AG09309 (cell line): Measurements from ENCODE around the gene REPS2.

ENCODE experiments used
- DNase-seq: peaks from one replicate; pipeline ENCODE4 v3.0.0-alpha.2; 2010; ENCODE audit warnings: low read depth
- H3K4me3 ChIP-seq: 2 replicates; pipeline ENCODE4 v1.5.1; 2011; ENCODE audit warnings: mild to moderate bottlenecking, low read depth, low read length, moderate library complexity; ENCODE audit not compliant: control insufficient read depth
- TF ChIP-seq, protein P1 (sequence below): IDR thresholded peaks from 2 replicates; pipeline ENCODE4 v1.5.1; 2011; ENCODE audit warnings: mild to moderate bottlenecking, low read depth, low read length, inconsistent platforms; ENCODE audit not compliant: insufficient read depth, control insufficient read depth; ENCODE audit errors: missing control alignments

Gene REPS2

DNA sequence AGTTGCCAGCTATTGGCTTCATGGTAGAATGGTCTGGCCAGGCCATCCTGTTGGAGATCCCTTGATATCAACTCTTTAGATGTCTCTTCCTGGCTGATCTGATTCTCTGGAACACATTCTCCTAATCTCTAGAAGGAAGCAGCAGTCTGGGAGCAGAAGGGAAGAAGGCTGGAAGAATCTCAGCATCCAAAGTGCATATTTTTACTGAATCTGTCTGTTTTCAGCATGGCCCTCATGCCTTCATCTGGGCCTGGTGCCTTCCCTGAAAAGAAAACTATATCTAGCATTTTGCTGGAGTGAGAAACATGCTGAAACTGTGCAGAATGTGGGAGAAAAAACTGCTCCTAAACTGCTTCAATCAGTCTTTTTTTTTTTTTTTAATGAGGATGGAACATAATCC lies 148.7 kb downstream of the REPS2 start:
- TF ChIP-seq, protein P1, sequence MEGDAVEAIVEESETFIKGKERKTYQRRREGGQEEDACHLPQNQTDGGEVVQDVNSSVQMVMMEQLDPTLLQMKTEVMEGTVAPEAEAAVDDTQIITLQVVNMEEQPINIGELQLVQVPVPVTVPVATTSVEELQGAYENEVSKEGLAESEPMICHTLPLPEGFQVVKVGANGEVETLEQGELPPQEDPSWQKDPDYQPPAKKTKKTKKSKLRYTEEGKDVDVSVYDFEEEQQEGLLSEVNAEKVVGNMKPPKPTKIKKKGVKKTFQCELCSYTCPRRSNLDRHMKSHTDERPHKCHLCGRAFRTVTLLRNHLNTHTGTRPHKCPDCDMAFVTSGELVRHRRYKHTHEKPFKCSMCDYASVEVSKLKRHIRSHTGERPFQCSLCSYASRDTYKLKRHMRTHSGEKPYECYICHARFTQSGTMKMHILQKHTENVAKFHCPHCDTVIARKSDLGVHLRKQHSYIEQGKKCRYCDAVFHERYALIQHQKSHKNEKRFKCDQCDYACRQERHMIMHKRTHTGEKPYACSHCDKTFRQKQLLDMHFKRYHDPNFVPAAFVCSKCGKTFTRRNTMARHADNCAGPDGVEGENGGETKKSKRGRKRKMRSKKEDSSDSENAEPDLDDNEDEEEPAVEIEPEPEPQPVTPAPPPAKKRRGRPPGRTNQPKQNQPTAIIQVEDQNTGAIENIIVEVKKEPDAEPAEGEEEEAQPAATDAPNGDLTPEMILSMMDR: no peak
- no peak overlapping the region for H3K4me3 ChIP-seq
- no peak for DNase-seq

DNA sequence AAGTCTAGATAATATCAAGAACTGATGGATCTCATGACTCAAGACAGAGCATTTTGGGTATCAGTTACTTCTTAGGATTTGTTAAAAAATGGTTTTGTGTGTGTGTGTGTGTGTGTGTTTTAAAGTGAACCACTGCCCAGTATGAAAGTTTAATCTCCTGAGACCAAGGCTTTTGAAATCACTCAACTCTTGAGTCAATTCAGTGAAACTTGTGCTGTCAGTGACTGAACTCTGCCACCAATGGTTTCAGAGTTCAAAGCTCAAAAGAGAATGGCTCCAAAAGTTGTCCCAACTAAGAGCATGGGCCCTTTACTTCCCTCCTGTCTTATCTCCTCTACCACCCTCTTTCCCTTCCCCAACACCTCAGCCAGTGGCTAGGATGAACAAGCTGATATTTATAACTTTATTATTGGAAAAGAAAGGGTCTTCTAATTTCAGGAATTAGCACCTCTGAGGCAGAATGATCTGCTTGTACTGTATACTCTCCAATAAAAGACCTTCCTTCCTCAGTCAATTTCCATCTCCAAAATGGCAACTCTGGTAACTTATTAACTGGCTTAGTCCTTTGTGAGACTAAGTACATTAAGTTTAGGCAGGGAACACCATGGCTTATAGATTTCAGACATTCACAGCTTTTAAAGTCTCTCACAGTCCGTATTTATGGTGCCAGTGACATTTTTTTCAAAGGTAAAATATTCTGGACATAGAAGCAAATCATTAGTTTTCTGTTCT lies 152.2 kb downstream of the REPS2 start:
- no peak for DNase-seq
- no peak overlapping the region for H3K4me3 ChIP-seq
- TF ChIP-seq, protein P1: no peak

DNA sequence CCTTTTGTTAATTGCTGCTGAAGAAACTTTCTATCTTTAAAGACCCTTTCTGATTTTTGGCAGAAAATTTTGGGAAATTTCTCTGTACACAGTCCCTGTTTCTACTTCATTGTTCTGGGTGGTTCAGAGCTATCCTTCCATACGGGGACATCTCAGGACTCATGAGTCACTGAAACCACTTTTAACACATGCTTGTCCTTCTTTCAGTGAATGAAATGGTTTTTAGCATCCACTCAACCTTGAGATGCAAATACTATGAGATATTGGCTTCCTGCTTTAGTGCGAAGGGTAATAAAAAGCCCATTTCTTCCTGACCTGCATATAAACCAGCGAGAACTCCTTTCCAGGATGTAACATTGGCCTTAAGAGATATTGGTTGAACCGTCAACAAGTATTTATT lies 158.0 kb downstream of the REPS2 start:
- DNase-seq: no peak
- TF ChIP-seq, protein P1: no peak
- no peak overlapping the region for H3K4me3 ChIP-seq

DNA sequence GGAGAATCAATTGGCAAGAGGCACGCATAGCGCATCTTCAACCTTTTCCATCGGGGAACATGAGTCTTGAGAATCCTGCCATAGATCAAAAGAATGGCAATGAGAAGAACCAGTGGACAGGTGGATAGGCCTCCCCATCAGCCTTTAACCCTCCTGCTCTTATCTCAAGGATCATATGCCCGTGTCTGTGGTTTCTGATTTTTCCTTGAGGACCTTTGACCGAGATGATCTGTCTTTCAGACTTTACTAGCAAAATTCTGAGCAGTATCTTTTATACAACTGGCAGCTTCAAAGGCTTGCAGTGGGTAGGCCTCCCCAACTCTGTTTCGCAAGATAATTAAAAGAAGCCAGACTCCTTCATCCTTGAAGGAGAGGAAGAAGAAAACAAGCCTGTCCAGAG lies 174.4 kb downstream of the REPS2 start:
- TF ChIP-seq, protein P1: no peak
- no peak for DNase-seq

DNA sequence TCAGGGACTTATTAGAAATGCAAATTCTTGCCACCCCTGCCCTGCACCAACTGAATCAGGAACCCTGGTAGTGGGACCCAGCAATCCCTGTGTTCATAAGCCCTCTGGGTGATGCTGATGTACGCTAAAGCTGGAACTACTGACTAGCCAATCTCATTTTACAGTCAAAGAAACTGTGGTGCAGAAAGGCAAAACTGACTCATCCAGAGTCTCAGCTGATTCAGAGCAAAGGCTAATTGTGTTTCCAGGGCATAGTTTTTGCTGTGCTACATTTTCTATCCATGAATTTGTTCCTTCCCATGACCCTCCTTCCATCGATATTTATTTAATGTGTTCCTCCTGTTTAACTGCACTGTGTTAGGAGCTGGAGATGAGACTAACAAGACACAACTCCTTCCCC lies 207.5 kb downstream of the REPS2 start:
- DNase-seq: no peak
- TF ChIP-seq, protein P1: no peak
- no peak overlapping the region for H3K4me3 ChIP-seq

More for the DNA sequence above, 174.4 kb downstream of the REPS2 start:
- H3K4me3 ChIP-seq: no peak overlapping the region

DNA sequence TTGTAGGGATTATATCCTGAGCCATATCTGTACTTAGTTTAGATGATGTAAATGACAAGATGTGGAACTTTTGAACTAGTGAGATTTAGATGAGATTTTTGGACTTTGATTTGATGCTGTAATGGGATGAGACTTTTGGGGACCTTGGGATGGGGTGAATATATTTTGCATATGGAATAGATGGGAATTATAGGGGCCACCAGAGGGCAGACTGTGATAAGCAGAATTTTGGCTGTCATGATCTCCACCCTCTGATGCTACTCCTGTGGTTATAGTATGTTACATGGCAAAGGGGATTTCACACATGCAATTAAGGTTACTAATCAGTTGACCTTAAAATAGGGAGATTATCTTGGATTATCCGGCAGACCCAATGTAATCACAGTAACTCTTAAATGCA lies 214.5 kb downstream of the REPS2 start:
- DNase-seq: no peak
- H3K4me3 ChIP-seq: no peak overlapping the region
- TF ChIP-seq, protein P1: no peak
